SK-N-SH (cell line): Measurements from ENCODE around the gene PRPF6.

Experiments used
- JUND ChIP-seq: IDR thresholded peaks from 2 replicates; pipeline ENCODE4 v1.4.0; 2012
- POLR2AphosphoS5 ChIP-seq: IDR thresholded peaks from 2 replicates; pipeline ENCODE4 v1.6.1; 2012; ENCODE audit warnings: low read depth, low read length
- SMC3 ChIP-seq: IDR thresholded peaks from 2 replicates; pipeline ENCODE4 v1.6.1; 2012; ENCODE audit warnings: low read depth, low read length, improper control_type of control experiment
- TAF1 ChIP-seq: IDR thresholded peaks from 2 replicates; pipeline ENCODE4 v1.6.1; 2012; ENCODE audit warnings: low read depth, mild to moderate bottlenecking, low read length, moderate library complexity, borderline replicate concordance
- TF ChIP-seq, protein P1 (sequence below): fragments of 200-600 bp; sonication (generic); IDR thresholded peaks from 2 replicates; pipeline ENCODE4 v1.6.1; 2017; ENCODE audit warnings: antibody characterized with exemption, mild to moderate bottlenecking, moderate library complexity

DNA sequence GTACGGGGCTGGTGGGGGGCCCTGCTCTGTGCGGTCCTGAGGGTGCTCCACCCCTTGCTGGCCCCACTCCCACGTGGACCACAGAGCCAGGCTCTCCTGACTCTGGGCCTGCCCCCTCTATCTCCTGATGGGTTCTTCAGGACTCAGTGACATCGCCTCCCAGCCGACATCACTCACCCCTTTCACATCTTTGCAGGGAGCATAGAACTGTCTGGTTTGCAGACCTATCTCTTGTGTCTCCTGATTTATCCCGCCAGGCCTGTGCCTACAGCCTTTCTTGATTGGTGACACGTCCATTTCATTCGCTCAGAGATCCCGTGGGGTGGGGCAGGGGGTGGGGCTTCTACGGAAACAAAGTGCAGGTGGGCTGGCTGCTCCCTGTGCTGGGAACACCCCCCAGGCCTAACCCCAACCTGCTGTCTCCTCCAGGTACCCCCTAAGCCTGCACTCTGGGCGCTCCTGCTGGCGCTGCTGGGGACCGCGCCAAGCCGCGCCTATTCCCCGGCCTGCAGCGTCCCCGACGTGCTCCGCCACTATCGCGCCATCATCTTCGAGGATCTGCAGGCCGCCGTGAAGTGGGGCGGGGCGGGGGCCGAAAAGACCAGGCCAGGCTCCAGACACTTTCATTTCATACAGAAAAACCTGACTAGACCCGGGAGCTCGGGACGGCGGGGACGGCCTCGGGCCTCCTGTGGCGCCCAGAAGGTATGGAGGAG is 56.7 kb downstream of the PRPF6 start:
- TF ChIP-seq SMC3, result no peak
- no peak for TF ChIP-seq TAF1
- TF ChIP-seq JUND, result no peak
- TF ChIP-seq, protein P1, sequence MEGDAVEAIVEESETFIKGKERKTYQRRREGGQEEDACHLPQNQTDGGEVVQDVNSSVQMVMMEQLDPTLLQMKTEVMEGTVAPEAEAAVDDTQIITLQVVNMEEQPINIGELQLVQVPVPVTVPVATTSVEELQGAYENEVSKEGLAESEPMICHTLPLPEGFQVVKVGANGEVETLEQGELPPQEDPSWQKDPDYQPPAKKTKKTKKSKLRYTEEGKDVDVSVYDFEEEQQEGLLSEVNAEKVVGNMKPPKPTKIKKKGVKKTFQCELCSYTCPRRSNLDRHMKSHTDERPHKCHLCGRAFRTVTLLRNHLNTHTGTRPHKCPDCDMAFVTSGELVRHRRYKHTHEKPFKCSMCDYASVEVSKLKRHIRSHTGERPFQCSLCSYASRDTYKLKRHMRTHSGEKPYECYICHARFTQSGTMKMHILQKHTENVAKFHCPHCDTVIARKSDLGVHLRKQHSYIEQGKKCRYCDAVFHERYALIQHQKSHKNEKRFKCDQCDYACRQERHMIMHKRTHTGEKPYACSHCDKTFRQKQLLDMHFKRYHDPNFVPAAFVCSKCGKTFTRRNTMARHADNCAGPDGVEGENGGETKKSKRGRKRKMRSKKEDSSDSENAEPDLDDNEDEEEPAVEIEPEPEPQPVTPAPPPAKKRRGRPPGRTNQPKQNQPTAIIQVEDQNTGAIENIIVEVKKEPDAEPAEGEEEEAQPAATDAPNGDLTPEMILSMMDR, result no peak
- no peak for TF ChIP-seq POLR2AphosphoS5
